GM12878 (cell line): ENCODE measurements around the gene ZNF462. TPM values are rescaled to one million over a fixed set of nuclear protein-coding genes. Genes with fewer than 3 reads are reported as not detected.

Source experiments
- ATAC-seq: fragments of 200-7000 bp; cut with Tn5 transposase; 3 replicates; pipeline ENCODE4 v1.9.1; 2020; ENCODE audit warnings: mild to moderate bottlenecking, moderate library complexity
- BruUV-seq: library from RNA; stranded (reverse); fragments of 400-500 nt; replicated peaks from 2 replicates; lab custom pipeline; 2021; lab: Mats Ljungman, UMichigan
- CTCF ChIA-PET: fragments of 300-600 bp; sonication (Branson Sonifier 250); formaldehyde crosslinking; extraction: SDS; loops from one replicate; lab custom pipeline; 2021; ENCODE audit warnings: inconsistent platforms; lab: Yijun Ruan, JAX
- POLR2A ChIA-PET: fragments of 350-600 bp; formaldehyde crosslinking; extraction: SDS; loops from one replicate; lab custom pipeline; 2021; ENCODE audit warnings: inconsistent platforms; lab: Charles Lee
- RAD21 ChIA-PET: fragments of 300-600 bp; sonication (Branson Sonifier 250); formaldehyde crosslinking; loops from one replicate; lab custom pipeline; 2023; ENCODE audit warnings: antibody characterized with exemption; ENCODE audit not compliant: unreplicated experiment; lab: Charles Lee
- SMC1A ChIA-PET: fragments of 300-600 bp; sonication (Branson Sonifier 250); formaldehyde crosslinking; loops from one replicate; lab custom pipeline; 2023; ENCODE audit not compliant: unreplicated experiment, uncharacterized antibody; lab: Charles Lee
- DNase-seq: peaks from one replicate; pipeline ENCODE4 v3.0.0-alpha.2; 2011; ENCODE audit warnings: low read depth, low spot score
- FAIRE-seq: peaks from 3 replicates; lab custom pipeline; 2011; peaks lifted over from hg19 to GRCh38; lab: Jason Lieb, UNC
- H2AFZ ChIP-seq: 2 replicates; pipeline ENCODE4 v1.6.0; 2011; ENCODE audit warnings: low read depth, low read length, control low read depth; ENCODE audit not compliant: control insufficient read depth
- H3K27ac ChIP-seq: 2 replicates; pipeline ENCODE4 v1.5.1; 2011; ENCODE audit warnings: control low read depth; ENCODE audit not compliant: control insufficient read depth, insufficient read depth
- H3K27me3 ChIP-seq, 2 experiments: replicated peaks in 1 of 2; 2 replicates each; pipeline versions ENCODE4 v1.6.0 to v1.6.1; 2011; ENCODE audit warnings: low read length in 1 of 2; ENCODE audit not compliant: control insufficient read depth in 2 of 2, insufficient read depth in 2 of 2
- H3K36me3 ChIP-seq, 2 experiments: 2 replicates each; pipeline ENCODE4 v1.5.1; 2011; ENCODE audit warnings: low read length in 1 of 2; ENCODE audit not compliant: control insufficient read depth in 2 of 2, insufficient read depth in 2 of 2
- H3K4me1 ChIP-seq: 2 replicates; pipeline ENCODE4 v1.6.1; 2011; ENCODE audit warnings: mild to moderate bottlenecking, low read length, moderate library complexity, mixed read lengths; ENCODE audit not compliant: control insufficient read depth, insufficient read depth
- H3K4me2 ChIP-seq: 2 replicates; pipeline ENCODE4 v1.6.0; 2011; ENCODE audit warnings: control low read depth; ENCODE audit not compliant: control insufficient read depth, insufficient read depth
- H3K4me3 ChIP-seq: fragments of 200-600 bp; sonication (generic); 2 replicates; pipeline ENCODE4 v1.5.1; 2016
- H3K79me2 ChIP-seq: 2 replicates; pipeline ENCODE4 v1.6.0; 2011; ENCODE audit warnings: low read length; ENCODE audit not compliant: control insufficient read depth, insufficient read depth
- H3K9ac ChIP-seq: 2 replicates; pipeline ENCODE4 v1.8.0; 2011; ENCODE audit warnings: low read length, control low read depth, mixed read lengths; ENCODE audit not compliant: control insufficient read depth, insufficient read depth
- H3K9me3 ChIP-seq: replicated peaks from 3 replicates; pipeline ENCODE4 v1.5.1; 2011; ENCODE audit warnings: mild to moderate bottlenecking, low read length; ENCODE audit not compliant: control insufficient read depth, insufficient read depth
- H4K20me1 ChIP-seq: 2 replicates; pipeline ENCODE4 v1.6.0; 2011; ENCODE audit not compliant: control insufficient read depth, insufficient read depth
- BCLAF1 ChIP-seq: fragments of 450-650 bp; IDR thresholded peaks from 2 replicates; pipeline ENCODE4 v1.6.1; 2017; ENCODE audit warnings: antibody characterized with exemption, mild to moderate bottlenecking, moderate library complexity
- CBX5 ChIP-seq: sonication (generic); IDR thresholded peaks from 2 replicates; pipeline ENCODE4 v1.6.1; 2016; ENCODE audit warnings: low read depth, moderate library complexity, mild to moderate bottlenecking, inconsistent platforms
- EZH2 ChIP-seq: IDR thresholded peaks from 2 replicates; pipeline ENCODE4 v1.6.1; 2012; ENCODE audit warnings: low read depth, mild to moderate bottlenecking, control low read depth, inconsistent platforms, low read length, borderline replicate concordance; ENCODE audit not compliant: control insufficient read depth
- FOS ChIP-seq: IDR thresholded peaks from 3 replicates; pipeline ENCODE4 v1.6.1; 2011; ENCODE audit warnings: borderline replicate concordance; ENCODE audit not compliant: insufficient read length; ENCODE audit errors: extremely low read depth
- FOXK2 ChIP-seq: fragments of 450-650 bp; IDR thresholded peaks from 2 replicates; pipeline ENCODE4 v1.6.1; 2017; ENCODE audit warnings: mild to moderate bottlenecking, moderate library complexity
- MEF2A ChIP-seq: IDR thresholded peaks from 2 replicates; pipeline ENCODE4 v1.6.1; 2011; ENCODE audit warnings: low read depth, mild to moderate bottlenecking, low read length, moderate library complexity; ENCODE audit not compliant: insufficient read depth
- MTA2 ChIP-seq: fragments of 450-650 bp; IDR thresholded peaks from 2 replicates; pipeline ENCODE4 v1.6.1; 2016; ENCODE audit warnings: low read depth, mild to moderate bottlenecking, moderate library complexity
- NFYA ChIP-seq: IDR thresholded peaks from 2 replicates; pipeline ENCODE4 v1.6.1; 2011; ENCODE audit warnings: low read depth, mild to moderate bottlenecking, low read length, improper control_type of control experiment, borderline replicate concordance
- NRF1 ChIP-seq: conservative IDR thresholded peaks from 2 replicates; pipeline ENCODE4 v1.6.1; 2011; ENCODE audit warnings: mild to moderate bottlenecking, low read depth, low read length, improper control_type of control experiment
- POLR2AphosphoS2 ChIP-seq: IDR thresholded peaks from 2 replicates; pipeline ENCODE4 v1.6.1; 2011; ENCODE audit warnings: low read depth, mild to moderate bottlenecking, low read length, improper control_type of control experiment, moderate library complexity
- SPI1 ChIP-seq: IDR thresholded peaks from 2 replicates; pipeline ENCODE4 v1.6.1; 2011; ENCODE audit warnings: low read depth, mild to moderate bottlenecking, low read length, moderate library complexity, borderline replicate concordance; ENCODE audit not compliant: insufficient read depth
- SREBF2 ChIP-seq: IDR thresholded peaks from 2 replicates; pipeline ENCODE4 v1.6.1; 2012; ENCODE audit warnings: mild to moderate bottlenecking, low read length
- ZNF384 ChIP-seq: IDR thresholded peaks from 2 replicates; pipeline ENCODE4 v1.6.1; 2012; ENCODE audit warnings: low read depth, mild to moderate bottlenecking, low read length, improper control_type of control experiment, borderline replicate concordance
- WGBS: methylation state at CpG from one replicate; pipeline ENCODE4 v1.1.6; 2016; ENCODE audit warnings: low lambda C conversion rate; ENCODE audit not compliant: insufficient replicate concordance, insufficient coverage; ENCODE audit errors: missing lambda C conversion rate; 5-methylcytosine and 5-hydroxymethylcytosine counted together
- in situ Hi-C: fragments of 300-500 bp; cut with MboI; formaldehyde crosslinking; loops from 9 replicates; pipeline ENCODE4 v1.14.3; 2018; ENCODE audit warnings: mixed read lengths
- intact Hi-C: fragments of 100-400 bp; cut with micrococcal nuclease; formaldehyde crosslinking; loops from one replicate; pipeline ENCODE4 v1.14.2; 2022; ENCODE audit not compliant: unreplicated experiment
- polyA plus RNA-seq, 11 experiments: library from polyadenylated mRNA; depleted of rRNA in 4 of 11; unstranded in 6 of 11; stranded (reverse) in 5 of 11; fragments of >200 nt; fragmentation: Nextera tagmentation in 4 of 11; fragmentation: Illumina TruSeq in 1 of 11; extraction: Ambion mirVana in 4 of 11; extraction: Trizol in 1 of 11; gene quantifications; 1 replicate in 1 of 11; 2 replicates in 10 of 11; pipeline versions ENCODE4 v1.2.1 to v1.2.3, GENCODE V29; 2011 to 2016; ENCODE audit warnings: inconsistent platforms in 2 of 11, missing spikeins in 2 of 11, low read depth in 1 of 11
- total RNA-seq, 4 experiments: library from RNA; depleted of rRNA in 3 of 4; stranded (reverse); fragments of >200 nt in 3 of 4; fragmentation: Illumina TruSeq in 1 of 4; extraction: Trizol in 1 of 4; gene quantifications; 2 replicates each; pipeline versions ENCODE4 v1.2.1 to v1.2.3, GENCODE V29; 2013 to 2021
- TF ChIP-seq, protein P1 (sequence below): IDR thresholded peaks from 2 replicates; pipeline ENCODE4 v1.6.1; 2011; ENCODE audit warnings: mild to moderate bottlenecking, low read depth, low read length, moderate library complexity; ENCODE audit not compliant: insufficient replicate concordance
- TF ChIP-seq, protein P2 (sequence below): fragments of 450-650 bp; IDR thresholded peaks from 2 replicates; pipeline ENCODE4 v1.6.1; 2016; ENCODE audit warnings: mild to moderate bottlenecking
- TF ChIP-seq, protein P3 (sequence below): fragments of 450-650 bp; formaldehyde crosslinking; IDR thresholded peaks from 2 replicates; pipeline ENCODE4 v1.4.0; 2022; ENCODE audit warnings: mild to moderate bottlenecking, moderate library complexity

ZNF462 gene
- total and polyA plus RNA-seq, 10 of the 15 experiments (the other 5 are each of a cell fraction or from before 2014, with no cell fraction given): 0.27 to 13.7 (median 0.55) TPM

- intact Hi-C loops: no loop called here
- Histone ChIP-seq H3K79me2 (no peaks in the 10 kb centered on the region), H3K9ac (no peak overlapping the region), H3K9me3 (no peaks in the 10 kb centered on the region; the same call in 2 of the 3 replicates), H3K4me3 (no peak overlapping the region), H3K36me3 (no peaks in the 10 kb centered on the region), H3K27ac (no peak overlapping the region), H3K27me3 (no peaks in the 10 kb centered on the region), H4K20me1 (no peaks in the 10 kb centered on the region), H2AFZ (no peak overlapping the region), H3K4me2 (no peak overlapping the region), H3K4me1 (no peaks in the 10 kb centered on the region)
- ChIA-PET RAD21 (no interaction called here), POLR2A (interaction anchor here (1.3 kb wide), 1 partner anchor 9 kb away, joined by 3 read pairs; no protein-coding TSS in a partner anchor), SMC1A (interaction anchor here (1.0 to 19.8 kb wide), 4 partner anchors 4 to 18 kb away, joined by 3 to 219 read pairs (median 112); partner anchors contain the start of gene ZNF462), CTCF (interaction anchor here (0.8 to 2.7 kb wide), 4 partner anchors 10 to 100 kb away, joined by 3 to 7 read pairs (median 4); no protein-coding TSS in a partner anchor)
- FAIRE-seq: no peak
- BruUV-seq: no TSS peak
- 6% methylated on average over 6 of the region's 6 CpGs for WGBS
- ATAC-seq: no peak
- in situ Hi-C loops: no loop called here
- DNase-seq: no peak
- no peak for TF ChIP-seq SPI1
- TF ChIP-seq POLR2AphosphoS2: no peak
- TF ChIP-seq, protein P1, sequence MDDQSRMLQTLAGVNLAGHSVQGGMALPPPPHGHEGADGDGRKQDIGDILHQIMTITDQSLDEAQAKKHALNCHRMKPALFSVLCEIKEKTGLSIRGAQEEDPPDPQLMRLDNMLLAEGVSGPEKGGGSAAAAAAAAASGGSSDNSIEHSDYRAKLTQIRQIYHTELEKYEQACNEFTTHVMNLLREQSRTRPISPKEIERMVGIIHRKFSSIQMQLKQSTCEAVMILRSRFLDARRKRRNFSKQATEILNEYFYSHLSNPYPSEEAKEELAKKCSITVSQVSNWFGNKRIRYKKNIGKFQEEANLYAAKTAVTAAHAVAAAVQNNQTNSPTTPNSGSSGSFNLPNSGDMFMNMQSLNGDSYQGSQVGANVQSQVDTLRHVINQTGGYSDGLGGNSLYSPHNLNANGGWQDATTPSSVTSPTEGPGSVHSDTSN: no peak
- TF ChIP-seq, protein P2, sequence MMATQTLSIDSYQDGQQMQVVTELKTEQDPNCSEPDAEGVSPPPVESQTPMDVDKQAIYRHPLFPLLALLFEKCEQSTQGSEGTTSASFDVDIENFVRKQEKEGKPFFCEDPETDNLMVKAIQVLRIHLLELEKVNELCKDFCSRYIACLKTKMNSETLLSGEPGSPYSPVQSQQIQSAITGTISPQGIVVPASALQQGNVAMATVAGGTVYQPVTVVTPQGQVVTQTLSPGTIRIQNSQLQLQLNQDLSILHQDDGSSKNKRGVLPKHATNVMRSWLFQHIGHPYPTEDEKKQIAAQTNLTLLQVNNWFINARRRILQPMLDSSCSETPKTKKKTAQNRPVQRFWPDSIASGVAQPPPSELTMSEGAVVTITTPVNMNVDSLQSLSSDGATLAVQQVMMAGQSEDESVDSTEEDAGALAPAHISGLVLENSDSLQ: no peak
- no peak for TF ChIP-seq BCLAF1
- TF ChIP-seq FOS: no peak
- TF ChIP-seq FOXK2: no peak
- no peak for TF ChIP-seq SREBF2
- no peak for TF ChIP-seq NFYA
- no peak for TF ChIP-seq EZH2
- TF ChIP-seq MTA2: no peak
- TF ChIP-seq NRF1: no peak
- TF ChIP-seq ZNF384: no peak
- no peak for TF ChIP-seq CBX5
- TF ChIP-seq MEF2A: no peak
- TF ChIP-seq, protein P3, sequence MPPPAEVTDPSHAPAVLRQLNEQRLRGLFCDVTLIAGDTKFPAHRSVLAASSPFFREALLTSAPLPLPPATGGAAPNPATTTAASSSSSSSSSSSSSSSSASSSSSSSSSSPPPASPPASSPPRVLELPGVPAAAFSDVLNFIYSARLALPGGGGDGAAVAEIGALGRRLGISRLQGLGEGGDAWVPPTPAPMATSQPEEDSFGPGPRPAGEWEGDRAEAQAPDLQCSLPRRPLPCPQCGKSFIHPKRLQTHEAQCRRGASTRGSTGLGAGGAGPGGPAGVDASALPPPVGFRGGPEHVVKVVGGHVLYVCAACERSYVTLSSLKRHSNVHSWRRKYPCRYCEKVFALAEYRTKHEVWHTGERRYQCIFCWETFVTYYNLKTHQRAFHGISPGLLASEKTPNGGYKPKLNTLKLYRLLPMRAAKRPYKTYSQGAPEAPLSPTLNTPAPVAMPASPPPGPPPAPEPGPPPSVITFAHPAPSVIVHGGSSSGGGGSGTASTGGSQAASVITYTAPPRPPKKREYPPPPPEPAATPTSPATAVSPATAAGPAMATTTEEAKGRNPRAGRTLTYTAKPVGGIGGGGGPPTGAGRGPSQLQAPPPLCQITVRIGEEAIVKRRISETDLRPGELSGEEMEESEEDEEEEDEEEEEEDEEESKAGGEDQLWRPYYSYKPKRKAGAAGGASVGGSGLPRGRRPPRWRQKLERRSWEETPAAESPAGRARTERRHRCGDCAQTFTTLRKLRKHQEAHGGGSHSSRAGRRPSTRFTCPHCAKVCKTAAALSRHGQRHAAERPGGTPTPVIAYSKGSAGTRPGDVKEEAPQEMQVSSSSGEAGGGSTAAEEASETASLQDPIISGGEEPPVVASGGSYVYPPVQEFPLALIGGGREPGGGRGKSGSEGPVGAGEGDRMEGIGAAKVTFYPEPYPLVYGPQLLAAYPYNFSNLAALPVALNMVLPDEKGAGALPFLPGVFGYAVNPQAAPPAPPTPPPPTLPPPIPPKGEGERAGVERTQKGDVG (CRISPR knock-in tag): no peak
These were observed 17.9 kb downstream of the ZNF462 start for GRCh38 chr9:106880863-106881262.
